ENCODE results near the gene UPK2.

UPK2 gene

DNA sequence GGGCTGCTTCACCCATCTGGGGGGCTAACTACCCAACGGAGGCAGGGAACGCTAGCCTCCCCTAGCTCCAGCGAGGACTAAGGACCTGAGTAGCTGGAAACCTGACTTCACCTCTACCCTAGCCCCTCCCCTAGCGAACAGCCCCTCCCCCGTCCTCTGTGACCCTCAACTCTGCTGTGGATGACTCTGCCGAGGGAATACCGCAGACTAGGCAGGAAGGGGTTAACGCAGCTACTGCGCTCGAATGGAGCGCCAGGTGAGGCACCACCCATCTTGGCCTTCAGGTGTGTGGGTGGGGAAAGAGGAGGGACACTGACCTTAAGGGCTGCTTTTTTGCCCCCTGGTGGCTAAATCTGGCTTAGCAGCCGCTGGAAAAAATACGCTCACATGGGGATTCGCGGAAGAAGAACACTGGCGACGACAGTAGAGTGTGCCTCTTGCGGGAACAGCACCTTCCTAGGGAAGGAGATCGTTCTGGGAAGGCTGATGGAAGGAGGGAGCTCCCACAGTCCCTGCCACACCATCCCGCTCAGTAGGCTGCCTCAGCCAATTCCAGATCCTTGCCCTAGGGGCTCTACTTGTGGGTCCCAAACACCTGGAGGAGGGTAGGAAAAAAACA lies 25.9 kb upstream of the UPK2 start:
- Histone ChIP-seq H3K4me1 (ENCODE audit: control insufficient read depth in 1 of 2, insufficient read depth in 1 of 2, low read depth in 1 of 2, low read length in 1 of 2) (peaks cover 40 to 43% of the 10 kb centered on the region in 2 experiments), H3K27ac (peak overlapping the region; percentile 84), H3K27me3 (no peaks in the 10 kb centered on the region), H3K4me3 (ENCODE audit: low read depth in 1 of 2, low read length in 1 of 2) (peak overlapping the region; percentile 67 to 84), H3K9me3 (no peaks in the 10 kb centered on the region), H3K36me3 (no peaks in the 10 kb centered on the region)
- TF ChIP-seq, protein P1, sequence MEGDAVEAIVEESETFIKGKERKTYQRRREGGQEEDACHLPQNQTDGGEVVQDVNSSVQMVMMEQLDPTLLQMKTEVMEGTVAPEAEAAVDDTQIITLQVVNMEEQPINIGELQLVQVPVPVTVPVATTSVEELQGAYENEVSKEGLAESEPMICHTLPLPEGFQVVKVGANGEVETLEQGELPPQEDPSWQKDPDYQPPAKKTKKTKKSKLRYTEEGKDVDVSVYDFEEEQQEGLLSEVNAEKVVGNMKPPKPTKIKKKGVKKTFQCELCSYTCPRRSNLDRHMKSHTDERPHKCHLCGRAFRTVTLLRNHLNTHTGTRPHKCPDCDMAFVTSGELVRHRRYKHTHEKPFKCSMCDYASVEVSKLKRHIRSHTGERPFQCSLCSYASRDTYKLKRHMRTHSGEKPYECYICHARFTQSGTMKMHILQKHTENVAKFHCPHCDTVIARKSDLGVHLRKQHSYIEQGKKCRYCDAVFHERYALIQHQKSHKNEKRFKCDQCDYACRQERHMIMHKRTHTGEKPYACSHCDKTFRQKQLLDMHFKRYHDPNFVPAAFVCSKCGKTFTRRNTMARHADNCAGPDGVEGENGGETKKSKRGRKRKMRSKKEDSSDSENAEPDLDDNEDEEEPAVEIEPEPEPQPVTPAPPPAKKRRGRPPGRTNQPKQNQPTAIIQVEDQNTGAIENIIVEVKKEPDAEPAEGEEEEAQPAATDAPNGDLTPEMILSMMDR (IDR thresholded peaks at IDR 0.05): peak; percentile 97

DNA sequence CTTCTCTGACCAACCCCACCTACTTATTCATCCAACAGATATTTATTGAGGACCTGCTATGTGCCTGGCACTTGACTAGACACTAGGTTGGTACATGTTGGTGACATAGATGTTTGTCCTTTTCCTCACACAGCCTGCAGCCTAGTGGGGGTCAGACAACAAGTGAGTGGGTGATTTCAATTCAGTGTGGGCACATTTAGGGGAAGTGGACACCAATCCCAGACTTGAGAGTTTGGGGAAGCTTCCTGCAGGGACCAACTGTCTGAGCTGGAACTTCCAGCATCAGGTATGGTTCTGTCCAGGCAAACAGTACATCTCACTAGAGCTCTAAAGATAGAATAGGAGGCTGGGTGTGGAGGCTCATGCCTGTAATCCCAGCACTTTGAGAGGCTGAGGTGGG lies 24.5 kb upstream of the UPK2 start:
- Histone ChIP-seq H3K9me3 (no peaks in the 10 kb centered on the region), H3K27me3 (peaks cover 4% of the 10 kb centered on the region), H3K36me3 (no peaks in the 10 kb centered on the region), H3K4me1 (ENCODE audit: control insufficient read depth in 1 of 2, insufficient read depth in 1 of 2, low read depth in 1 of 2, low read length in 1 of 2) (peaks cover 31 to 33% of the 10 kb centered on the region in 2 experiments), H3K4me3 (ENCODE audit: low read depth in 1 of 2, low read length in 1 of 2) (no peak overlapping the region), H3K27ac (no peak overlapping the region)
- TF ChIP-seq, protein P1 (IDR thresholded peaks at IDR 0.05): no peak

DNA sequence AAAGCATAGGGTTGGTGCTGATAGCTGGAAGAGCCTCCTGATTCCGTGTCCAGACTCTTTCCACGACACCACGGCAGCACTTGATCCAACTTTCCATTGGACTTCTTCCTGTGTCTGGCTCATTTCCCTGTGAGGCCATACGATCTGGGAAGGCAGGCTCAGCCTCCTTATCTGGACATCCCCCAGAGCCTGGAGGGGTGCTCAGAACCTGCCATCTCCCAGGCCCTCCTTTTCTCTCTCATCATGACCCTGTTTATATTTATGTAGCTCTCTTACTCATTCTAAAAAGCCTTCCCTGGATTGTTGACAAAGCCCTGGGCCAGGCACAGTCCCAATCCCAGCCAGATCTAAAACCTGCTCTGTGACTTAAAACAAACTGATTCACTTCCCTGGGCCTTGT lies 22.6 kb upstream of the UPK2 start:
- no peak overlapping the region for H3K4me3 ChIP-seq (ENCODE audit: low read depth in 1 of 2, low read length in 1 of 2)
- H3K36me3 ChIP-seq: no peaks in the 10 kb centered on the region
- TF ChIP-seq, protein P1 (IDR thresholded peaks at IDR 0.05): no peak
- H3K4me1 ChIP-seq (ENCODE audit: control insufficient read depth in 1 of 2, insufficient read depth in 1 of 2, low read depth in 1 of 2, low read length in 1 of 2): peaks cover 19 to 22% of the 10 kb centered on the region in 2 experiments
- H3K9me3 ChIP-seq: no peaks in the 10 kb centered on the region
- peaks cover 4% of the 10 kb centered on the region for H3K27me3 ChIP-seq
- H3K27ac ChIP-seq: no peak overlapping the region

DNA sequence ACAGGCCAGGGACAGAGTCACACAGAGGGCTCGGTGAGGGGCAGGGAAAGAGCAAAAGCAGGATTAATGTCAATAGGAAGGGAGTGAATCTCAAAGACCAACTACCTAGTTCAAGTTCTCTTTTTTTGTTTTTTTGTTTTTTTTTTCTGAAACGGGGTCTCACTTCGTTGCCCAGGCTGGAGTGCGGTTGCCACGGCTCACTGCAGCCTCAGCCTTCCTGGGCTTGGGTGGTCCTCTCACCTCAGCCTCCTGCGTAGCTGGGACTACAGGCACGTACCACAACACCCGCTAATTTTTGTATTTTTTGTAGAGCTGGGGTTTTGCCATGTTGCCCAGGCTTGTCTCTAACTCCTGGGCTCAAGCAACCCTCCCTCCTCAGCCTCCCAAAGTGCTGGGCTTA lies 20.7 kb upstream of the UPK2 start:
- H3K36me3 ChIP-seq: no peaks in the 10 kb centered on the region
- H3K27ac ChIP-seq: no peak overlapping the region
- H3K27me3 ChIP-seq: peaks cover 4% of the 10 kb centered on the region
- no peaks in the 10 kb centered on the region for H3K9me3 ChIP-seq
- TF ChIP-seq, protein P1 (IDR thresholded peaks at IDR 0.05): no peak
- peaks cover 7 to 9% of the 10 kb centered on the region in 2 experiments for H3K4me1 ChIP-seq (ENCODE audit: control insufficient read depth in 1 of 2, insufficient read depth in 1 of 2, low read depth in 1 of 2, low read length in 1 of 2)
- no peak overlapping the region for H3K4me3 ChIP-seq (ENCODE audit: low read depth in 1 of 2, low read length in 1 of 2)

DNA sequence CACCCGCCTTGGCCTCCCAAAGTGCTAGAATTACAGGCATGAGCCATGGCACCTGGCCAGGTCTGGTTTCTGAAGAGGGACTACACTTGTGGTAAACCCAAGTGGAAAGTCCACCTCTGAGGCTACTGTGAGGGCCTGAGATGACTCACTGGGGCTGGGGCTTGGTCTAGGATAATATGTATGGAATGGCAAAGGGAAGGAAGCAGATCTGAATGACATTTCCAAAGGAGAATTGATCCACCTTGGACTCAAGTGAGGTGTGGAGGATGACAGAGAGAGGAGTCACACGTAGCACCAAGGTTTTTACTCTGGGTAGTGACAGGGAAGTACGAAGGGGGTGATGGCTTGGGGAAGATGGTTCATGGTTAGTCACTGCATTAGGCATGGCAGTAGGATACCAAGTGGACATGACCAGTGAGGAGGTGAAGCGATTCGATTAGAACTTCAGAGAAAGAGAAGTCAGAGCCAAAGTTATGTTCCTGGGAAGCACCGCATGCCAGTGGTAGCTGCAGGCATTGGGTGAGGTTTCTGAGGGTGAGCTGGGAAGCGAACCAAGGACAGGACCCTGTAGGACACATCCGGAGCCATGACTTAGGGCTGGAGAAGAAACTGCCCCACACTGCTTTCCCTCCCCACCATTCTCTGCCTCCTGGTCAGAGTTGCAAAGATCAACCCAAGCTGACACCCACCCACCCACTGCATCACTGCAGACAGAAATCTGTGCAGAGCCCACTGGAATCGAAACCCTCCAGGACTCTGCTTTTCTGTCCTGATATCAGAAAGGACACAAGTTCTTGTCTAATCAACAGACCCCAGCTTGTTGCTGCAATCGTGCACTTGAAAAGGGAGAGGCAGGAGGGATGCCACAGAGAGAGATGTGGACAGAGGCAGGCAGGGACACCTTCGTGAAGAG lies 17.4 kb upstream of the UPK2 start:
- Histone ChIP-seq H3K4me1 (ENCODE audit: control insufficient read depth in 1 of 2, insufficient read depth in 1 of 2, low read depth in 1 of 2, low read length in 1 of 2) (peaks cover 9 to 10% of the 10 kb centered on the region in 2 experiments), H3K4me3 (ENCODE audit: low read depth in 1 of 2, low read length in 1 of 2) (no peak overlapping the region), H3K27ac (no peak overlapping the region), H3K9me3 (no peaks in the 10 kb centered on the region), H3K27me3 (peaks cover 4% of the 10 kb centered on the region), H3K36me3 (no peaks in the 10 kb centered on the region)
- TF ChIP-seq, protein P1 (IDR thresholded peaks at IDR 0.05): no peak
